ENCODE measurements around the gene TMSB4Y. TPM values are rescaled to one million over a fixed set of nuclear protein-coding genes. Genes with fewer than 3 reads are reported as not detected.

The TMSB4Y gene
- total RNA-seq = 3.1 TPM in 1 of 2 replicates, not detected in the other

GRCh38 chrY:13703568-13703968, at the start of gene TMSB4Y:
TMSB4Y (plus strand) TSS chrY:13703899.
- DNase-seq (ENCODE audit: low read depth) = peak; percentile 57

DNA sequence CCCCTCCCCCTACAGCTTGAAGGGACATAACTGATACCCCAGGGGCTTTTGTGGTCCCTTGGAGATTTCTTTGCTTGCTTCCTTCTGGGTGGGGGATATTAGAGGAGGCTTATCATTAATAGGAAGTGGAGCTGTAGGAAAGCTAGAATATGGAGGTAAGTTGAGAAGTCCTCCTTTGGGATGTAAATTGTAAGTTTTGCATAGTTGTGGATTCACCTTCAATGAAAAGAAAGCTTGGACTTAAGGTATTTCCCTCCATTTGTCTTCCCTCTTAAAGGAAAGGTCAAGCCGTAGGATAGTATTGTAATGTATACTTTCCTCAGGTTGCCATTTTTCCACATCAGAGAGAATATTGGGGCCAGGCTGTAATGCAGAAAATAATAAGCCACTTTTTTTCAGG, 39.5 kb upstream of the TMSB4Y start:
- no peak for DNase-seq (ENCODE audit: low read depth)

GRCh38 chrY:13671122-13671521, 32.6 kb upstream of the TMSB4Y start:
- no peak for DNase-seq (ENCODE audit: low read depth)

- peak; percentile 9 for DNase-seq (ENCODE audit: low read depth)
Measured at GRCh38 chrY:13702276-13702675, 1.4 kb upstream of the TMSB4Y start.

GRCh38 chrY:13704121-13704930, 627 bp downstream of the TMSB4Y start:
- DNase-seq (ENCODE audit: low read depth) = peak; percentile 27

DNA sequence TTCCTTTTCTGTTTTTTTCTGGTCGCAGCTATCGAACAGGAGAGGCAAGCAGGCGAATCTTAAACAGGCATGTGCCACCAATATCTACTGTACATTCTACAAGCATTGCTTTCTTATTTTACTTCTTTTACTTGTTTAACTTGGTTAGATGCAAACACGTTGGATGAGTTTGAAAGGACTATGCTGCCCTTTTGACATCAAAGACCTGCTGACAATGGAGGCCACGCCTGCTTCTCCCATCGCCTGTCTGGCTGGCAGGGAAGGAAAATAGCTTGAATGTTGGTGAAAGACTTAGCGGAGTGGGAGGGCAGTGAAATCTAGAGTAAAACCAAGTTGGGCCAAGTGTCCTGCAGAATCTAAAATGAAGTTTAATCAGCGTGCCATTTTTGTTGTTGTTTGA, 1.5 kb downstream of the TMSB4Y start:
- DNase-seq (ENCODE audit: low read depth) = no peak

GRCh38 chrY:13708038-13708437, 4.3 kb downstream of the TMSB4Y start:
- no peak for DNase-seq (ENCODE audit: low read depth)

DNA sequence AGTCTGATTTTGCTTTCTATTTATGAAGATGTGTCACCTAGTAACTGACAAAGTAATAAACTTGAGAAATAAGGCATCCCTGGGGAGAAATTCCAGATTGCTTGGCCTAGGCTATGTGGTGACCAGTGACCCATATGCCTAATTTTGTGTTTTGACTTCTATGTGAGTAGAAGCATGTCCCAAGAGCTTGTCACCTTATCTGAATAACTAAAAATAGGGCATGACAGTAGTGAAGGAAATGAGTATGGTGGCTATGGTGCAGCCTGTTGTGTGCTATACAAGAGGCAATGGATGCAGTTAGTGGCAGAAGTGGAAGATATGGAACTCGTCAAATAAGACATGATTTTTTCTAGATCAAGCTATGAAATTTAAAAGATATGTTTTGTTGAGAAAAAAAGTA, 15.3 kb downstream of the TMSB4Y start:
- no peak for DNase-seq (ENCODE audit: low read depth)

- peak; percentile 41 for DNase-seq (ENCODE audit: low read depth)
Measured at GRCh38 chrY:13729517-13729916, 25.8 kb downstream of the TMSB4Y start.

DNA sequence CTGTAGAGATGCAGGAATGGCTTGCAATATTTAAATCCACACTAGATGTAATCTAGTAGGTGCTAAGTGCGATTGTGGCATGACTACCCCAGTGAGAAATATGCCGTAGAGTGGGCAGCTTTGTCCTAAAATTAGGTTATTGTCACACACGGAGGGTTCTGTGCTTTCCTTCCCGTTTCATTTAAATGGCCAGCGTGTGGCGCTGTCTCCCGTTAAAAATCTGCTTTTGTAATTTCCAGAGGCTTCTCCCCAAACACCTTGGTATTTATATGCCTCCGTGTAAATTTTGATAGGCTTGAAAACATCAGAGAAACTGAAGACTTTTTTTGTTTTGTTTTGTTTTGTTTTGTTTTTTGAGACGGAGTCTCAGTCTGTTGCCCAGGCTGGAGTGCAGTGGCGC, 34.9 kb downstream of the TMSB4Y start:
- no peak for DNase-seq (ENCODE audit: low read depth)

DNA sequence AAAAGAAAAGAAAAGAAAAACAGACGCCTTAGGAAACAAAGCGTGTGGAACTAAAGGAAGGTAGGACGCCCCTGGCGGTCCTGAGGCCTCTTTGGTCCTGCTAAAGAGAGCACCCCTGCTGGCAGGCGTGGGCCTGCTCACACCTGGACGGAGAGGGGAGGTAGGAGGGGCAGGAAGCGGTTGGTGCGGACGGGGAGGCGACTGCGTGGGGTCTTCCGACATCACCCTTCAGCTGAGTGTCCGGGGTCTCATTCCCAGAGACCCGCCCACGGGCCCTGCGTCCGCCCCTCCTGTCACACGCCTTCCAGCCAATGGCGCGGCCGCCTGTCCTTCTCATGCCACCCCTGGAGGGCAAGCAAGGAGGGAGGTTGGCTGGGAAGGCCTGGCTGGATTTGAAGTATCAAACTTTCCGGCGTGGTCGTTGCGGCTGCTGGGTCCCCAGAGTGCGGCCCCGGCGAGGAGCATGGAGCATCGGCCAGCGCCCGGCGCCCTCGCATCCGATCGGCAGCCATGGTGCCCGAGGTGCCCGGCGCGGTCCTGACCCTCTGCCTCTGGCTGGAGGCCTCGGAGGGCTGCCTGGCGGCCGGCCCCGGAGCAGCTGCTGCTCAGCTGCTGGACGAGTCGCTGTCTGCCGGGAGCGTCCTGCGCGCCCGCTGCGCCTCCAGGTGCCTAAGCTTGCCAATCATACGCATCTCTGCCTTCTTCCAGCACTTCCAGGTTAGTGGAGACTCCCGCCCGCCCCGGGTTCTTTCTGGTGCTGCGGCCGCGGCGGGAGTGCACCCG, 47.8 kb downstream of the TMSB4Y start:
- peak; percentile 26 for DNase-seq (ENCODE audit: low read depth)

- peak; percentile 62 for DNase-seq (ENCODE audit: low read depth)
Measured at GRCh38 chrY:13754661-13755060, 51.0 kb downstream of the TMSB4Y start.

Other genes starting within 250 kb of the TMSB4Y start
- 9.7 TPM in 1 of 2 replicates, not detected in the other for gene UTY, start 223.9 kb upstream of the TMSB4Y start, total RNA-seq

Data from renal cortical epithelial cell (primary cell).